Pancreas (tissue), 10 donors: Measurements from ENCODE around the gene GDPD5. TPM values are rescaled to one million over a fixed set of nuclear protein-coding genes. Genes with fewer than 3 reads are reported as not detected.

Experiments used
- ATAC-seq, 4 donors: fragments of 200-7000 bp; cut with Tn5 transposase; one replicate each; pipeline versions ENCODE4 v1.8.0 to v1.9.1; 2020; ENCODE audit warnings: mild to moderate bottlenecking in 4 of 4, moderate library complexity in 4 of 4
- DNase-seq, 6 donors: peaks; one replicate each; pipeline ENCODE4 v3.0.0-alpha.2; 2020
- FAIRE-seq: peaks from 2 replicates; lab custom pipeline; 2012; peaks lifted over from hg19 to GRCh38; lab: Jason Lieb, UNC
- H3K27ac ChIP-seq, 4 donors: fragments of 200-600 bp; sonication (generic); 1 replicate in 3 of 4; 2 replicates in 1 of 4; pipeline versions ENCODE4 v1.5.0 to v1.8.0; 2020
- H3K27me3 ChIP-seq, 4 donors: fragments of 200-600 bp; one replicate each; pipeline ENCODE4 v1.8.0; 2021
- H3K36me3 ChIP-seq, 3 donors: fragments of 200-600 bp; sonication (generic) in 1 of 3; one replicate each; pipeline versions ENCODE4 v1.5.0 to v1.8.0; 2020 to 2021
- H3K4me1 ChIP-seq, 3 donors: fragments of 200-600 bp; one replicate each; pipeline ENCODE4 v1.8.0; 2021
- H3K4me3 ChIP-seq, 4 donors: fragments of 200-600 bp; sonication (generic) in 2 of 4; one replicate each; pipeline versions ENCODE4 v1.5.0 to v1.8.0; 2020 to 2021
- H3K9me3 ChIP-seq, 4 donors: fragments of 200-600 bp; one replicate each; pipeline ENCODE4 v1.8.0; 2021
- WGBS, 2 donors: extraction: QIAGEN DNeasy Blood & Tissue Kit; methylation state at CpG; one replicate each; pipeline ENCODE4 v1.1.7; 2013; 5-methylcytosine and 5-hydroxymethylcytosine counted together
- intact Hi-C, 3 donors: fragments of 100-400 bp; cut with DNase I; formaldehyde crosslinking; loops; one replicate each; pipeline versions ENCODE4 v1.11.1 to v1.14.2; 2022
- polyA plus RNA-seq, 2 donors: library from polyadenylated mRNA; stranded (reverse); fragments of 200-250 nt; gene quantifications; one replicate each; pipeline ENCODE4 v1.2.3, GENCODE V29; 2013
- total RNA-seq, 6 donors: library from RNA; stranded (reverse); fragmentation: NEBNext Ultra II Directional in 4 of 6; extraction: Animal tissue kit (Norgen Biotek cat#: 25700) in 4 of 6; gene quantifications; one replicate each; pipeline versions ENCODE4 v1.2.1 to v1.2.4, GENCODE V29; 2021 to 2023
- TF ChIP-seq, protein P1 (sequence below), 4 donors: fragments of 200-600 bp; sonication (generic) in 3 of 4; IDR thresholded peaks; one replicate each; pipeline versions ENCODE4 v1.5.0 to v1.8.0; 2021; ENCODE audit warnings: antibody characterized with exemption in 4 of 4
- donor health status: healthy with polysubstance abuse.
- donor health status: DM: no; HTN: no; CAD: no; lungs with moderate emphysema.
- donor health status: DM: no; HTN: no; CAD: no.
- donor health status: control.
- donor health status: control.
- donor health status: Bipolar disorder and iron deficiency.
- donor health status: DM: yes; HTN: yes; CAD: no.
- donor health status: DM: no; HTN: no; CAD: no.
- donor health status: DM: no; HTN: no; CAD: no.
- donor health status: DM: yes; HTN: yes; CAD: no.

Gene GDPD5
- total and polyA plus RNA-seq, 8 donors = 24.3 to 92.9 (median 32.7) TPM

DNA sequence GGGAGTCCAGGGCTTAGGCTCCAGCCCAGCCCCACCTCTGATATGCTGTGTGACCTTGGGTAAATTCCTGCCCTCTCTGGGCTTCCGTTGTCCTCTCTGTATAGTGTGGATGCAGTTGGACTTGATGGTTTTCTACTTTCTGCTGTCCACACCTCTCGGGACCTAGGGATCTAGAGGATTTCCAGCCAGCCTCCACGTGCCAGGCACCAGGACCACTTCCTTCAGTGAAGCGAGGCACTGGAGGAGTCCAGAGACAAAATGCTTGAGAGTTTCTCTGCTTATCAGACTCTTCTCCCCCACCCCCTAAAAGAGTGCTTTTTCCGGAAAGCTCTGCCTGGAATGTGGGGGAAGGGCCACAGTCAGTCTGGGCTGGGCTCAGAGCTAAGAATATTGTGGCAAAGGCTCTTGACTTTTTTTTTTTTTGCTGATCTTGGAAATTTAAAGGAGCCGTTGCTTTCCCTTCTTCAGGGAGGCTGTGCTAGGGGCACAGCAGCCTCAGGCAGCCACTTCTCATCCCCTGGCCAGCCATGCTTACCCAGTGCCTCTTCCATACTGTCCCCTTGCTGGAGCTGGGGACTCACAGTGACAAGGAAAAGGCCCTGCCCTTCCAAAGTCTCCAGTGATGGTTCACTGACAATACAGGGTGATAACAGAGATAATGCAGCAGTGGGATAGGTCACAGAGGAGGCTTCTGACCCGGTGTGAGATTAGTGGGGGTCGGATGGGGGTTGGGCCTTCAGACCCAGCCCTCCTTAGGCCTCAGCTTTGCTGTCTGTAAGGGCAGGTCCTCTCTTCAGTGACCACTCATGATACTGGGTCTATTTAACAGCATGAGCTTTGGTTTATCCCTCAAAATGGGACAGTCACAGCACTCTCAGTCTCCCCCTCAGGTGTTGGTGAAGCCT lies 33.5 kb upstream of the GDPD5 start:
- Histone ChIP-seq H3K27ac (peak overlapping the region in 2 of 4 donors; percentile 28 to 41), H3K4me1 (peaks cover 5 to 9% (median 6%) of the 10 kb centered on the region in 3 donors), H3K36me3 (no peaks in the 10 kb centered on the region), H3K4me3 (no peak overlapping the region), H3K27me3 (no peaks in the 10 kb centered on the region), H3K9me3 (no peaks in the 10 kb centered on the region)
- DNase-seq = peak in 1 of 6 donors; percentile 29
- FAIRE-seq = no peak
- no peak for ATAC-seq
- intact Hi-C loops = no loop called here
- WGBS, 2 donors = 41 to 45% methylated on average over 8 of the region's 8 CpGs
- TF ChIP-seq, protein P1, sequence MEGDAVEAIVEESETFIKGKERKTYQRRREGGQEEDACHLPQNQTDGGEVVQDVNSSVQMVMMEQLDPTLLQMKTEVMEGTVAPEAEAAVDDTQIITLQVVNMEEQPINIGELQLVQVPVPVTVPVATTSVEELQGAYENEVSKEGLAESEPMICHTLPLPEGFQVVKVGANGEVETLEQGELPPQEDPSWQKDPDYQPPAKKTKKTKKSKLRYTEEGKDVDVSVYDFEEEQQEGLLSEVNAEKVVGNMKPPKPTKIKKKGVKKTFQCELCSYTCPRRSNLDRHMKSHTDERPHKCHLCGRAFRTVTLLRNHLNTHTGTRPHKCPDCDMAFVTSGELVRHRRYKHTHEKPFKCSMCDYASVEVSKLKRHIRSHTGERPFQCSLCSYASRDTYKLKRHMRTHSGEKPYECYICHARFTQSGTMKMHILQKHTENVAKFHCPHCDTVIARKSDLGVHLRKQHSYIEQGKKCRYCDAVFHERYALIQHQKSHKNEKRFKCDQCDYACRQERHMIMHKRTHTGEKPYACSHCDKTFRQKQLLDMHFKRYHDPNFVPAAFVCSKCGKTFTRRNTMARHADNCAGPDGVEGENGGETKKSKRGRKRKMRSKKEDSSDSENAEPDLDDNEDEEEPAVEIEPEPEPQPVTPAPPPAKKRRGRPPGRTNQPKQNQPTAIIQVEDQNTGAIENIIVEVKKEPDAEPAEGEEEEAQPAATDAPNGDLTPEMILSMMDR (IDR thresholded peaks at IDR 0.05) = no peak

DNA sequence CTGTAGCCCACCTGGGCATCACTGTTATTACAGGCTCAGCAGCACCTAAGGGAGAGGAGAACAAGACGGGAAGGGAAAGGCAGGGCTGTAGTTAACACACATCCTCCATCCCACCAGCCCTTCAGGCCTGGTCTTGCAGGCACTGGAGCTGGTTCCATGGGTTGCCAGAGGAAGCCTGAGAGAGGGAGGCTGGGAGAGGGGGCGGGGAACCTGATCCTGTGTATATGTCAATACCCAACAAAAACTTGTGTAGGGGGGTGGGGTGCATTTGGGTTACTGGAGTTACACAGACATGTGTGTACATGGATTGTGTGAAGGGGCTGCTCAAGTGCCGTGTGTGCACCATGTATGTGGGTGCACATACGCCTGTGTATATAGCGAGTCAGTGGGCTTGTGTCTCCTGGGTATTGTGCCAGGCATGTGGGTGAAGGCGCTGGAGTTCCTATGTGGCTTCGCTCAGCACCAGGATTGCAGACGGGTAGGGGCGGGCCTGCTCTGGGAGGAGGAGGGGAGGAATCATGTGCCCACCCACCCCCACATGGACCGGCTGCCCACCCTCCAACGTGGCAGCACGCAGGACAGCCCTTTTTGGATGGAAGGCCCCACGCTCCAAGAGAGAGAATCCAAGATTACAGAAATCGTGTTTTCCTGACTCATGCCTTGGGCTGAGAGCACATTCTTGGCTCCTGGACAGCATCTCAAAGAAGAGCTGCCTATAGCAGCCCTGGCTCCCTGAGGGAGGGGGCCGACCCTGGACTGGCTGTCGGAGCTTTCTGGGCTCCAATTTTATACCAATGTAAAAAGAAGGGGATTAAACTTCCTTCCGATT lies 32.1 kb upstream of the GDPD5 start:
- FAIRE-seq = no peak
- no peak for ATAC-seq
- H3K9me3 ChIP-seq = no peaks in the 10 kb centered on the region
- no peaks in the 10 kb centered on the region for H3K27me3 ChIP-seq
- 74 to 78% methylated on average over 17 of the region's 17 CpGs for WGBS, 2 donors
- no peak for DNase-seq
- intact Hi-C loops = no loop called here
- H3K4me3 ChIP-seq = no peak overlapping the region
- H3K4me1 ChIP-seq = no peaks in the 10 kb centered on the region
- TF ChIP-seq, protein P1 (IDR thresholded peaks at IDR 0.05) = no peak
- peak overlapping the region in 2 of 4 donors; percentile 8 to 28 for H3K27ac ChIP-seq
- no peaks in the 10 kb centered on the region for H3K36me3 ChIP-seq

DNA sequence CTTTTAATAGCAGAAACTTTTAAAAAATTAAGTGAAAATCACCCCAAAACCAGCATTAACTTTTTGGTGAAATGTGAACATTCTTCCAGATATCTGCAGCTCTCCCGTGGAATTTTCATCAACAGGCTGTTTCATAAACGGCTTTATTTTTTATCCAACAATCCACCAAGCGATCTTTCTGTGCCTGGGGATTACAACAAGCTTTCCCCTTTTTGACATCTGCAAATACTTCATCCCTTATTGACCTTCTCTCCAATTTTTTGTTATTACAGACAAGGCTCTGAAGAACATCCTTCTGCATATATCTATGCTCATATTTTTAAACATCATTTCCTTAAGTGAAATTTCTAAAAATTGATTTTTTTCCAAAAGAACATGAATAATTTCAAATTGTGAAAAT lies 30.5 kb upstream of the GDPD5 start:
- WGBS, 2 donors = 61 to 70% methylated on average over 3 of the region's 3 CpGs
- no peak for FAIRE-seq
- ATAC-seq = no peak
- no peaks in the 10 kb centered on the region for H3K27me3 ChIP-seq
- DNase-seq = no peak
- H3K4me3 ChIP-seq = no peak overlapping the region
- H3K36me3 ChIP-seq = no peaks in the 10 kb centered on the region
- H3K4me1 ChIP-seq = no peaks in the 10 kb centered on the region
- intact Hi-C loops = no loop called here
- no peaks in the 10 kb centered on the region for H3K9me3 ChIP-seq
- TF ChIP-seq, protein P1 (IDR thresholded peaks at IDR 0.05) = no peak
- no peak overlapping the region for H3K27ac ChIP-seq

DNA sequence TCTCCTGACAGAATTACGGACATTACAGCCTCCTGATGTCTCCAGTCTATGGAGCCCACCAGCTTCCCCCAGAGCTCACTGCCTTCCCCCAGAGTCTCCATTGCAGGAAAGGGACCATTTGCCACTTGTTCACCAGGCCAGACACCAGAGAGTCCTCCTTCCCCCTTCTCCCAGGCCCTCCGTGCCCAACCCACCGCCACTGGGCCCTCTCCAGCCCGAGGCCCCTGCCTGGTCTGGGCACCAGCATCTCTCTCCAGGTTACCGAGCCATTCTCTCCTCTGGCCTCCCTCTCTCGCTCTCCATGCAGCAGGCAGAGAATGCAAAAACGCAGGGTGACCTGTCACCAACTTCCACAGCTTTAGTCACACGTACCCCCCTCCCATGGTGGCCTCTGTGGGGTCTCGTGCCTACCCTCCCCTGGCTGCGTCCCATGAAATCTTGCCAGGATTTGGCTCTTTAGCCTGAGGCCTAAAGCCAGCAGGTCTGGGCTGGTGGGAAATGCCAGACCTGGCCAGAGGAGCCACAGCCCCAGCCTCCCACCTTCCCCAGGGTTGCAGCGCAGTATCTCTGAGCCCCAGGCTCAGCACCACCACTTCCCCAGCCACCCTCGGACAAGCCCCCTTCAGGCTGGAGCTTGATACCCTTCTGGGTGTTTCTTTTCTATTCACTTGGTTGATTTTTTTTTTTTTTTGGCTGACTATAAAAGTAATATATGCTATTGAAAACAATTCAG lies 29.5 kb upstream of the GDPD5 start:
- Histone ChIP-seq H3K36me3 (no peaks in the 10 kb centered on the region), H3K27ac (peak overlapping the region in 1 of 4 donors; percentile 52), H3K4me3 (no peak overlapping the region), H3K9me3 (no peaks in the 10 kb centered on the region), H3K4me1 (no peaks in the 10 kb centered on the region), H3K27me3 (no peaks in the 10 kb centered on the region)
- DNase-seq (no peak), ATAC-seq (no peak), FAIRE-seq (no peak)
- WGBS, 2 donors = 83 to 89% methylated on average over 12 of the region's 12 CpGs
- intact Hi-C loops = no loop called here
- TF ChIP-seq, protein P1 (IDR thresholded peaks at IDR 0.05) = no peak
